GM12875 (cell line): Measurements from ENCODE around the gene LNX2.

ENCODE experiments used
- H3K4me3 ChIP-seq: one replicate; pipeline ENCODE4 v1.5.1; 2011; ENCODE audit warnings: low read depth, low read length, control low read depth
- TF ChIP-seq, protein P1 (sequence below): IDR thresholded peaks from 2 replicates; pipeline ENCODE4 v1.5.1; 2011; ENCODE audit warnings: low read depth, mild to moderate bottlenecking, control low read depth, inconsistent platforms, low read length, moderate library complexity, borderline replicate concordance; ENCODE audit not compliant: insufficient read depth

Gene LNX2

DNA sequence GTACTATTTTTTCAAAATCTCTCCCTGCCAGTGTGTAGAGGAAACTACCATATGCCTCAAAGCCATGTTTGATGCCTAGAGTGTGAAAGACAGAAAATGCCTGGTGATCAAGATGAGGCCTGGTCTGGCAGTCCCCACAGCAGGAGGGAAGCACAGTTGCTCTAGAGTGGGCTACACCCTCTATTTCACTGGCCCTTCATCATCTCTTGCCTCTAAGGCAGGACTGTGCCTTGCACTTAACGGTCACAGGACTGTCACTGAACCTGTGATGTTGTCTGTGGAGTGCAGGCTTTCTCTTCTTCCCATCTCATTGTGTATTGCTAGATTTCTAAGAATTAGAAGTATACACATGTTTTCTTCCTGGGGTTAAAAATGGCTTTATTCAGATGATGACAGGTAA is 17.7 kb upstream of the LNX2 start:
- no peak overlapping the region for H3K4me3 ChIP-seq
- TF ChIP-seq, protein P1, sequence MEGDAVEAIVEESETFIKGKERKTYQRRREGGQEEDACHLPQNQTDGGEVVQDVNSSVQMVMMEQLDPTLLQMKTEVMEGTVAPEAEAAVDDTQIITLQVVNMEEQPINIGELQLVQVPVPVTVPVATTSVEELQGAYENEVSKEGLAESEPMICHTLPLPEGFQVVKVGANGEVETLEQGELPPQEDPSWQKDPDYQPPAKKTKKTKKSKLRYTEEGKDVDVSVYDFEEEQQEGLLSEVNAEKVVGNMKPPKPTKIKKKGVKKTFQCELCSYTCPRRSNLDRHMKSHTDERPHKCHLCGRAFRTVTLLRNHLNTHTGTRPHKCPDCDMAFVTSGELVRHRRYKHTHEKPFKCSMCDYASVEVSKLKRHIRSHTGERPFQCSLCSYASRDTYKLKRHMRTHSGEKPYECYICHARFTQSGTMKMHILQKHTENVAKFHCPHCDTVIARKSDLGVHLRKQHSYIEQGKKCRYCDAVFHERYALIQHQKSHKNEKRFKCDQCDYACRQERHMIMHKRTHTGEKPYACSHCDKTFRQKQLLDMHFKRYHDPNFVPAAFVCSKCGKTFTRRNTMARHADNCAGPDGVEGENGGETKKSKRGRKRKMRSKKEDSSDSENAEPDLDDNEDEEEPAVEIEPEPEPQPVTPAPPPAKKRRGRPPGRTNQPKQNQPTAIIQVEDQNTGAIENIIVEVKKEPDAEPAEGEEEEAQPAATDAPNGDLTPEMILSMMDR, result no peak

DNA sequence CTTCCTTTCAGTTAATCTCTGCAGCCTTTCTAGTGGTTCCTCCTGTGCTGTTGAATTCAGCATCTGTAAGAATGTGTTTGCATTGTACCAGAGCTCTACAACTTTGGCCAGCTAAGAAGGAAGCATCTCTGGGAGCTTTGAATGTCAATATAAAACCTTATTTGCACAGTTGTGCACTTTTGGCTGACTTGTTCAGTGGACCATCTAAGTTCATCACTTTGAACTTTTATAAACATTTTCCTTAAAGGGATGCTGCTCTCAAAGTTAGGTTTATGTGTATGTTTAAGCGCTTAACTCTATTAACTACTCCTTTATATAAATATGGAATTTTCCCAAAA is 16.9 kb upstream of the LNX2 start:
- TF ChIP-seq, protein P1, result no peak
- H3K4me3 ChIP-seq, result no peak overlapping the region

DNA sequence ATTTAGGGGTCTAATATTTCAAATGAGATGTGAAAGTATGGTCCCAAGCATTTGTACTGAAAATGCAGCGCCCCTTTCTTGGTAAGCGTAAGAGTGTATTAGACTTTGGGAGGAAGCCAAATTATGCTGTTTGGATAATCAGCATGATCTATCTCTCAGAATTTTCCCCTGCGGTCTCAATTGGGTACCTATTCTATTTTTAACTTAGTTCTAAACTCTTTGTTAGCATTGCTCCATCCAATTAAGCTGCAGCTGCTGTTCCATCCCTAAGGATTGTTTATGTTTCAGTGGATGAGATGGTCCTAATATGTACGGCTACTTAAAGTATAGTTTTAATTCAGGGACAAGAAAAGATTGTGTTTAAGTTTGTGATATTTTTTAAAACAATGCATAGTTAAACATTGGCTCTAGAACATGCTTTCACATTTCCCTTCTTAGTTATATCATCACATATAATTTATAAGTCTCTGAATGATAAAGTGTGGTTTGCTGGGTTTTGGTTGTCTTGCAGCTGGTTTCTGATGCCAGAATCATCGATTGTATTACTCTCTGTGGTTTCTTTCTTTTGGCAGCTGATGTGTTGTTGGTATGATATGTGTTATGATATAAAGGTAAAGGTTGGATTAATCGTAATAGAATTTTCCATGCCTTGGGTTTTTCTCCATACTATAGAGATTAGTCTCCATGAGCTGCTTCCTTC is 16.4 kb upstream of the LNX2 start:
- no peak overlapping the region for H3K4me3 ChIP-seq
- TF ChIP-seq, protein P1, result no peak

DNA sequence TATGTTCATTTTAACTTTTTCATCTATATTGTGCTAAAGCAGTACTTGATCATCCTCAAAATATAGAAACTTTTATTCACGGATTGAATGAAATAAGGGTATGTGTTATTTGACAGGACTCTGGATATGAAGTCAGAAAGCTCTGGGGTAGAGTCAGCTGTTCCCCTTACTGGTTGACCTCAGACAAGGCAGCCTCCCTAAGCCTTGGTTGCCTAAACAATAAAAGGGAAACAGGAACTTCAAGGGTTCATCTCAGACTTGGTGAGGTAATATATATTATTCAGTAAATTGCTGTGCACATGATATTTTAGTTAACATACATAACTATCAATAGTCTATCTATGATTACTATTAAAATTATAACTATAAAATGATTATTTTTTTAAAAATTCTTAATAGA is 14.9 kb upstream of the LNX2 start:
- no peak overlapping the region for H3K4me3 ChIP-seq
- TF ChIP-seq, protein P1, result no peak

DNA sequence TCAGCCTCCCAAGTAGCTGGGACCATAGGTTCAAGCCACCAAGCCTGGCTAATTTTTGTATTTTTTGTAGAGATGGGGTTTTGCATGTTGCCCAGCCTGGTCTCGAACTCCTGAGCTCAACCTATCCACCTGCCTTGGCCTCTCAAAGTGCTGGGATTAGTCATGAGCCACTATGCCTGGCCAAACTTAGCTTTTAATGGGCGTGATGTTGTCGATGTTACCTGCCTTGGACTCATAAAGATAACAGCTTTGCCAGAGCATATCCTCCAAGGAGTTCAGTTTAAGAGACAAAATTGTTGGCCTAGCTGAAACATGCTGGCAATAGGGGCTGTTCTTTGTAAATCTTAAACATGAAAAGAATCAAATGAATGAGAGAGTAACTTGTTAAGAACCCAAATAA is 14.5 kb upstream of the LNX2 start:
- TF ChIP-seq, protein P1, result no peak
- no peak overlapping the region for H3K4me3 ChIP-seq

DNA sequence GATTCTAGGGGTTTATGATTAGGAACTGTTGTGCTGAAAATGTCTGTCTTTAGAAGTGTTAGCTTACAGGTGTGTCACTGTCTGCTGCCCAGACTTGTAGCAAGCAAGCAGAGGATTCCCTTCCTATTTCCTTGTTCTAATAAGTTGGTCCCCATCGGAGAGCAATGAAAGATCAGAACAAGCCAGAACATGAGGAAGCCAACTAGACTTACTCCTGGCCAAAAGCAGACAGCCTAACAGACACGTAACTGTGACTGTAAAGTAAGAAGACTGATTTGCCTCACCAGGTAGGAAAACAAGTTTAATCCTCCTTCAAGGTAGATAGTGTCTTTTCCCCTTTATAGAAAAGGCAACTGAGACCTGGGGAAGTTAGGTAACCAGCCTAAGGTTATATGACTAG is 13.9 kb upstream of the LNX2 start:
- H3K4me3 ChIP-seq, result no peak overlapping the region
- TF ChIP-seq, protein P1, result no peak

DNA sequence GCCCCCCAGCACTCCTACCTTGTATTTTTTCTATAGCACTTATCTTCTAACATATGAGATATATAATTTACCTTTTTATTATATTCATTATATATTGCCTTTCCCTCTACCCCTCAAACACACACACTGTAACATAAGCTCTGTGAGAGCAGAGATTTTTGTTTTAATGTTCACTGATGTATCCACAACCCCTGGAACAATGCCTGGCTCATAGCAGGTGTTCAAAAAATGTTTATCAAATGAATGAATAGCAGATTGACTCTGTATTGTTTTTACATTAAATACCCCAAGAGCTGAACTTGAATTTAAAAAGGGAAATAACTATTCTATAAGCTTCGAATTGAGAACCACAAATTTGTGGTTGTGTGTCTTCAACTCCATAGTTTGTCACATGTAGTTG is 12.3 kb upstream of the LNX2 start:
- TF ChIP-seq, protein P1, result no peak

More for the DNA sequence above, 12.3 kb upstream of the LNX2 start:
- no peak overlapping the region for H3K4me3 ChIP-seq
